ENCODE data around the gene OR2A5.
"Not testable (repeated sequence)": the region's sequence is repeated elsewhere in the genome, so short reads cannot be mapped to it uniquely, and the experiment has no call there.

Gene OR2A5

GRCh38 chr7:144048648-144049047 is at the start of gene OR2A5:
Gene OR2A5, plus strand, starts transcription at chr7:144048948. Its CDS starts 1,454 bp downstream, at chr7:144050402.
- DNase-seq (ENCODE audit: low spot score), result no peak

- no peak for DNase-seq (ENCODE audit: low spot score)
Measured at GRCh38 chr7:144000020-144000419, 48.7 kb upstream of the OR2A5 start, which contains the start of gene OR6B1. Gene OR6B1, plus strand, starts transcription at chr7:144000320. Its CDS starts 3,677 bp downstream, at chr7:144003997.

GRCh38 chr7:144001543-144001942 is 47.2 kb upstream of the OR2A5 start:
- DNase-seq (ENCODE audit: low spot score), result no peak

DNA sequence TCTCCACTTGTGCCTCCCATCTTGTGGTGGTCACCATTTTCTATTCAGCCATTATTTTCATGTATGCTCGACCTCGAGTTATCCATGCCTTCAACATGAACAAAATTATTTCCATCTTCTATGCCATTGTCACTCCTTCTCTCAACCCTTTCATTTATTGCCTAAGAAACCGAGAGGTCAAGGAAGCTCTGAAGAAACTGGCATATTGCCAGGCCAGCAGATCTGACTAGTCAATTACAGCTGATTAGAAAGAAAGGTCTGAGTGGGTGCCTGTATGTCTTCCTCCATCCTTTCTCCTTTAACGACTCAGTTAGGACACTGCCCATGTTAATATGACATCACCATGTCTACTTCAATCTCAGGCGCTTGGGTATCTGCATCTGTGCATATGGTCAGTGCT is 44.0 kb upstream of the OR2A5 start:
- no peak for DNase-seq (ENCODE audit: low spot score)

- no peak for DNase-seq (ENCODE audit: low spot score)
Measured at GRCh38 chr7:144006029-144006691, 42.6 kb upstream of the OR2A5 start.

GRCh38 chr7:144006692-144007042 is 42.1 kb upstream of the OR2A5 start:
- DNase-seq (ENCODE audit: low spot score), result no peak

GRCh38 chr7:144009361-144009760 is 39.4 kb upstream of the OR2A5 start:
- no peak for DNase-seq (ENCODE audit: low spot score)

DNA sequence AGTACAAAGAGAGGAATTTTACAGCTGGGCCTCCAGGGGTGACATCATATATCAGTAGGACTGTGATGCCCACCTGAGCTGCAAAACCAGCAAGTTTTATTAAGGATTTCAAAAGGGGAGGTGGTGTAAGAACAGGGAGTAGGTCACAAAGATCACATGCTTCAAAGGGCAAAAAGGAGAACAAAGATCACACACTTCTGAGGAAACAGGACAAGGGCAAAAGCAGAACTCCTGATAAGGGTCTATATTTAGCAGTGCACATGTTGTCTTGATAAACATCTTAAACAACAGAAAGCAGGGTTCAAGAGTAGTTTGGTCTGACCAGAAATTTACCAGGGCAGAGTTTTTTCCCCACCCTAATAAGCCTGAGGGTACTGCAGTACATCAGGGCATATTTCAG is 38.7 kb upstream of the OR2A5 start:
- DNase-seq (ENCODE audit: low spot score), result not testable (repeated sequence)

DNA sequence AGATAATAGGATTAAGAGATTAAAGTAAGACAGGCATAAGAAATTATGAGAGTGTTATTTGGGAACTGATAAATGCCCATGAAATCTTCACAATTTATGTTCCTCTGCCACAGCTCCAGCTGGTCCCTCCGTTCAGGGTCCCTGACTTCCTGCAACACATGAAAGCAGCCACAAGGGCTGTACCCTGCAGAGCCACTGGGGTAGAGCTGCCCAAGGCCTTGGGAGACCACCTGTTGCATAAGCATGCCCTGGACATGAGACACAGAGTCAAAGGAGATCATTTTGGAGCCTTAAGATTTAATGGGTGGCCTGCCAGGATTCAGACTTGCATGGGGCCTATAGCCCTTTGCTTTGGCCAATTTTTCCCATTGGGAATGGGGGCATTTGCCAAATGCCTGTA is 37.9 kb upstream of the OR2A5 start:
- DNase-seq (ENCODE audit: low spot score), result not testable (repeated sequence)

- no peak for DNase-seq (ENCODE audit: low spot score)
Measured at GRCh38 chr7:144011458-144012230, 37.1 kb upstream of the OR2A5 start.

GRCh38 chr7:144018065-144018464 is 30.7 kb upstream of the OR2A5 start:
- no peak for DNase-seq (ENCODE audit: low spot score)

- DNase-seq (ENCODE audit: low spot score), result peak; percentile 8
Measured at GRCh38 chr7:144019457-144019856, 29.3 kb upstream of the OR2A5 start.

DNA sequence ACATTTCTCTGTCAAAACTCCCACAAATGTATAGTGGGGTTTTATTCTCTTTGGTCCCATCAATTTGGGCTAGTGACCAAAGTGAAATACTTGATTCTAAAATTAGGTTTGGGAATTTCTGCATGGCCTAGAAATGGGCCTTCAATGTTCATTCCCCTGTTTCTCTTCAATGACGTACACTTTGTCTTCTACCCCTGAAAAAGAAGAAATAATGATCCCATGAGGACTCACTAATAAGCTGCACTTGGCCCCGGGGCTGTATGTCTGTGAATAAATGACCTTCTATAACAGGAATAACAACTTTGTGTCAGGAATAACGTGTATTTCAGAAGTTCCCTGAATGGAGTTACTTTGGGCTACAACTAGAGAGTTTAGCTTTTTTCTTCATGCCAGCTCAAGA is 28.4 kb upstream of the OR2A5 start:
- DNase-seq (ENCODE audit: low spot score), result no peak

DNA sequence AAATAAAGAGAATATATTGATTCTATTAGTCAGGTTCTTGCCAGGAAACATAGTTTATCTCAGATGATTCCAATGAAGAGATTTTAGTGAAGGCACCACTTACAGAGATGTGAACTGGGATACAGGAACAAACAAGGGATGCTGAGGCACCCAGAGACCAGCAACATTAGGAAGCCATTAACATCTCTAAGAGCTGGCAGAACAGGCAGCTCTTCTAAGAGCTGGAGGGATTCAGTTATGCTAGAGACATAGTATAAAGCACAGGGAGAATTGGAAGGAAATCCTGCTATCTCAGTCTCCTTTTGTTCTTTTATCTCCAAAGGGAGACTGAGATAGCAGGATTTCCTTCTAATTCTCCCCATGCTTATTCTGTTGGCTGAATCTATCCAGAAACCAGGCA is 26.6 kb upstream of the OR2A5 start:
- no peak for DNase-seq (ENCODE audit: low spot score)

- DNase-seq (ENCODE audit: low spot score), result no peak
Measured at GRCh38 chr7:144023171-144023827, 25.4 kb upstream of the OR2A5 start.

- DNase-seq (ENCODE audit: low spot score), result no peak
Measured at GRCh38 chr7:144024213-144024612, 24.5 kb upstream of the OR2A5 start.

DNA sequence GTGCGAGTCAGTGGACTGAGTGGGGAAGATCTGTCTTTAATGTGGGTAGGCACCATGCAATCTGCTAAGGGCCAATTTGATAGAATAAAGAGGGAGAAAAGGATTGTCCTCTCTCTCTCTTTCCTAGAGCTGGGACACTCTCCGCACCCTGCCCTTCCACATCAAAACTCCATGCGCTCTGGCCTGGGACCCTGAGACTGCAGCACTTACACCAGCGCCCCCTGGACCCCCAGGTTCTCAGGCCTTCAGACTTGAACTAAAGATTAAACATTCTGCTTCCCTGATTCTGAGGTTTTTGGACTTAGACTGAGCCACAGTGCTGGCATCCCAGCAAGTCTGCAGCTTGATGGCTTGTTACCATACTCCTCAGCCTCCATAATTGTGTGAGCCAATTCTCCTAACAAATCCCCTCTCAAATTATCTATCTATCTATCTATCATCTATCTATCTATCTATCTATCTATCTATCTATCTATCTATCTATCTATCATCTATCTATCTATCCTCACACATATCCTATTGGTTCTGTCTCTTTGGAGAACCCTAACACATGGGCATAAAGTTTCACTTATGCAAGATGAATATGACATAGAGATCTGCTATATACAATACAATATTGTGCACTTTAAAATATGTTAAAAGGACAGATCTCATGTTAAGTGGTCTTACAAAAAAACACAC is 22.4 kb upstream of the OR2A5 start:
- no peak for DNase-seq (ENCODE audit: low spot score)

DNA sequence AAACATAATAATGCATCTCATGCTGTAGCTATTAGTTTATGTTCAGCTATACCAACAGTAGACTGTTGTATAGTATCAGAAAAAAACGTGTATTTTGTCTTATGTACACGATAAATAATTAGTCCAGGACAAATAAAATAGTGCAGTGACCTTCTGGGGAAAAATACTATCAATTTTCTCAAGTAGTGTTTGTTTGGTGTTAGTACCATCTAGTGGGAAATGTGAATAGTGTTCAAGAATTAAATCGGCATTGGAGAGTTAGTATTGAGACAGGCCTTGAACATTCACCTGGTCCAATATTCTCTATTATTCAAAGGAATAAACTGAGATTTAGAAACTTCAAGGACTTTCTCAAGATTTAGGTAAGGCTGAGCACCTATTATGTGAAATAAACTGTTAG is 21.7 kb upstream of the OR2A5 start:
- DNase-seq (ENCODE audit: low spot score), result peak; percentile 14

DNA sequence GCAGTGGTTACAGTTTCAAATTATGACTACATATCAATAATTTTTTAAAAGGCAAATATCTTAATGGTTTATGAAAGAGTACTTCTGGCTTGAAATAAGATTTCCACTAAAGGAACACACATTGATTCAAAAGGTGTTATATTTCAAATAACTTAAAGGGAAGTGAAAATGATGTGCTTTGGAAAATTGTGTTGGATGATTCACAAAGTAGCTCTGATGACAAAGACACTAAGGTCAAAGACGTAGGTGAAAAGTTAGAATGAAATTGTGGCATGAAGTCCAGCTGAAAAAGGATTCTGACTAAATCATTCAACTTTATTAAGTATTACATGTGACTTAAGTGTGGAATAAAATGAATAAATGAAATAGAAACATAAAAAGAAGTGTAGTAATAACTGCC is 20.8 kb upstream of the OR2A5 start:
- DNase-seq (ENCODE audit: low spot score), result no peak

DNA sequence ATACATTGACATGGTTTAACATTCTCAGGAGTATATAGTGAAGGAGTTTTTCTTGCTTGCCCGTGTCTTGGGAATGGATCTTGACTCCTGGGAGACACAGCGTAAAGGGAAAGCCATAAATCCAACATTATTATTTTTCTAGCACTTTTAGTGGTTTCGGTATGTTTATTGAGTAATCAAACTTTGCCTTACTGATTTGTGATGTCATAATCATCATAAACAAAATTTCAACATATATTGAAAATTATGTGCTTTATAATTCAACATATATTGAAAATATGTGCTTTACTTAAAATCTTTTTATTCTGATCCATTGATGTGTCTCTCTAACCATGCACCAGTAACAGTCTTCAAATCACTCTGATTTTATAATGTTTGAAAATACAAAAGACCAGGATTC is 20.2 kb upstream of the OR2A5 start:
- no peak for DNase-seq (ENCODE audit: low spot score)

DNA sequence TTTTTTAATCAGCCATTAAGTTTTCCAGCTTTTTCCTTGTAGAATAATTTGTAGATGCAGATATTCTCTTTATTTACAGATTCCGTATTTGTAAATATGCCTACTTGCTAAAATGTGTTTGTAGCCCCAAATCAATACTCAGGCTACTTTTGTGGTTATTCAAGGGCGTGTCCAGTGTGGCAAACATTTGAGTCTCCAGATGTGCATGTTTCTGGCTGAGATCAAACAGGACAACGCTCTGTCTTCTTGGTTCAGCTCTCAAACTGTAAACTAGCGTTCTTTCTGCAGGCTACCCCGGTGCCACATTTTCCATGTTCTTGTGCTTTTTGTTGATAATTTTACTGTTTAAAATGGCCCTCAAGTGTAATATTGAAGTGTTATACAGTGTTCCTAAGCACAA is 16.2 kb upstream of the OR2A5 start:
- DNase-seq (ENCODE audit: low spot score), result no peak

- no peak for DNase-seq (ENCODE audit: low spot score)
Measured at GRCh38 chr7:144032985-144033709, 15.6 kb upstream of the OR2A5 start.
